ENCODE results near the gene SCYL3.

The SCYL3 gene

GRCh38 chr1:169901115-169901514 is 7.4 kb upstream of the SCYL3 start:
- DNase-seq (ENCODE audit: insufficient read length, low spot score), result no peak
- no peak for FAIRE-seq

- no peak for FAIRE-seq
- no peak for DNase-seq (ENCODE audit: insufficient read length, low spot score)
These were observed 6.9 kb upstream of the SCYL3 start for GRCh38 chr1:169900571-169900970.

- no peak for DNase-seq (ENCODE audit: insufficient read length, low spot score)
- FAIRE-seq, result no peak
These were observed 6.0 kb upstream of the SCYL3 start for GRCh38 chr1:169899519-169900217.

- FAIRE-seq, result no peak
These were observed 2.3 kb upstream of the SCYL3 start for GRCh38 chr1:169896013-169896412.

GRCh38 chr1:169894424-169895145 is 889 bp upstream of the SCYL3 start:
- DNase-seq (ENCODE audit: insufficient read length, low spot score) (no peak), FAIRE-seq (no peak)

More at GRCh38 chr1:169896013-169896412, 2.3 kb upstream of the SCYL3 start:
- no peak for DNase-seq (ENCODE audit: insufficient read length, low spot score)

GRCh38 chr1:169892927-169893644 is 610 bp downstream of the SCYL3 start:
- FAIRE-seq, result no peak

GRCh38 chr1:169892176-169892926 is 1.3 kb downstream of the SCYL3 start:
- FAIRE-seq, result no peak
- DNase-seq (ENCODE audit: insufficient read length, low spot score), result no peak

More at GRCh38 chr1:169892927-169893644, 610 bp downstream of the SCYL3 start:
- peak; percentile 26 for DNase-seq (ENCODE audit: insufficient read length, low spot score)

- FAIRE-seq (no peak), DNase-seq (ENCODE audit: insufficient read length, low spot score) (no peak)
These were observed 2.2 kb downstream of the SCYL3 start for GRCh38 chr1:169891539-169891885.

- no peak for FAIRE-seq
- no peak for DNase-seq (ENCODE audit: insufficient read length, low spot score)
These were observed 2.7 kb downstream of the SCYL3 start for GRCh38 chr1:169890761-169891538.

- DNase-seq (ENCODE audit: insufficient read length, low spot score), result no peak
- no peak for FAIRE-seq
These were observed 3.8 kb downstream of the SCYL3 start for GRCh38 chr1:169889871-169890270.

- FAIRE-seq (no peak), DNase-seq (ENCODE audit: insufficient read length, low spot score) (no peak)
These were observed 6.8 kb downstream of the SCYL3 start for GRCh38 chr1:169886931-169887330.

- no peak for FAIRE-seq
- DNase-seq (ENCODE audit: insufficient read length, low spot score), result no peak
These were observed 7.3 kb downstream of the SCYL3 start for GRCh38 chr1:169886422-169886821.

- DNase-seq (ENCODE audit: insufficient read length, low spot score) (no peak), FAIRE-seq (no peak)
These were observed 8.5 kb downstream of the SCYL3 start for GRCh38 chr1:169885207-169885606.

GRCh38 chr1:169884634-169885033 is 9.1 kb downstream of the SCYL3 start:
- DNase-seq (ENCODE audit: insufficient read length, low spot score) (no peak), FAIRE-seq (no peak)

- FAIRE-seq, result no peak
- no peak for DNase-seq (ENCODE audit: insufficient read length, low spot score)
These were observed 11.6 kb downstream of the SCYL3 start for GRCh38 chr1:169882039-169882511.

- DNase-seq (ENCODE audit: insufficient read length, low spot score) (no peak), FAIRE-seq (no peak)
These were observed 14.5 kb downstream of the SCYL3 start for GRCh38 chr1:169879034-169879840.

- DNase-seq (ENCODE audit: insufficient read length, low spot score) (no peak), FAIRE-seq (no peak)
These were observed 15.2 kb downstream of the SCYL3 start for GRCh38 chr1:169878498-169878897.

GRCh38 chr1:169877800-169878491 is 15.8 kb downstream of the SCYL3 start:
- FAIRE-seq, result no peak
- no peak for DNase-seq (ENCODE audit: insufficient read length, low spot score)

- no peak for DNase-seq (ENCODE audit: insufficient read length, low spot score)
- no peak for FAIRE-seq
These were observed 19.5 kb downstream of the SCYL3 start for GRCh38 chr1:169874229-169874628.
